GM19043 (cell line): ENCODE data around the gene GPATCH4.
"Not testable (repeated sequence)": the region's sequence is repeated elsewhere in the genome, so short reads cannot be mapped to it uniquely, and the experiment has no call there.

Source experiments
- ATAC-seq: cut with Tn5 transposase; IDR thresholded peaks from one replicate; pipeline ENCODE4 v1.9.1; 2021; ENCODE audit warnings: low read depth; ENCODE audit not compliant: unreplicated experiment

The GPATCH4 gene

GRCh38 chr1:156601122-156601830 is at the start of gene GPATCH4:
Gene GPATCH4, minus strand, starts transcription at chr1:156601479.
- no peak for ATAC-seq

GRCh38 chr1:156648951-156649350 is 47.7 kb upstream of the GPATCH4 start:
- ATAC-seq = no peak

- ATAC-seq = no peak
Measured at GRCh38 chr1:156648496-156648895, 47.2 kb upstream of the GPATCH4 start.

- ATAC-seq = no peak
Measured at GRCh38 chr1:156647351-156647750, 46.1 kb upstream of the GPATCH4 start.

- no peak for ATAC-seq
Measured at GRCh38 chr1:156646738-156647211, 45.5 kb upstream of the GPATCH4 start.

- ATAC-seq = no peak
Measured at GRCh38 chr1:156645666-156646065, 44.4 kb upstream of the GPATCH4 start.

GRCh38 chr1:156645056-156645455 is 43.8 kb upstream of the GPATCH4 start:
- no peak for ATAC-seq

GRCh38 chr1:156644640-156645039 is 43.4 kb upstream of the GPATCH4 start:
- no peak for ATAC-seq

GRCh38 chr1:156644146-156644545 is 42.9 kb upstream of the GPATCH4 start:
- ATAC-seq = no peak

- no peak for ATAC-seq
Measured at GRCh38 chr1:156643778-156644092, 42.5 kb upstream of the GPATCH4 start.

- ATAC-seq = no peak
Measured at GRCh38 chr1:156643049-156643777, 41.9 kb upstream of the GPATCH4 start.

GRCh38 chr1:156642265-156643048 is 41.2 kb upstream of the GPATCH4 start:
- no peak for ATAC-seq

- ATAC-seq = no peak
Measured at GRCh38 chr1:156641761-156642264, 40.5 kb upstream of the GPATCH4 start, which contains the start of gene BCAN. Gene BCAN, plus strand, starts transcription at chr1:156642117. Its CDS starts 3,938 bp downstream, at chr1:156646055.

GRCh38 chr1:156640842-156641706 is 39.8 kb upstream of the GPATCH4 start:
- ATAC-seq = no peak

GRCh38 chr1:156639601-156640101 is 38.4 kb upstream of the GPATCH4 start:
- no peak for ATAC-seq

GRCh38 chr1:156638189-156638985 is 37.1 kb upstream of the GPATCH4 start:
- no peak for ATAC-seq

- no peak for ATAC-seq
Measured at GRCh38 chr1:156632355-156632754, 31.1 kb upstream of the GPATCH4 start.

GRCh38 chr1:156631152-156631551 is 29.9 kb upstream of the GPATCH4 start:
- not testable (repeated sequence) for ATAC-seq

GRCh38 chr1:156629823-156630449 is 28.7 kb upstream of the GPATCH4 start:
- no peak for ATAC-seq
